H1 (cell line): Measurements from ENCODE around the gene ZDHHC22. TPM values are rescaled to one million over a fixed set of nuclear protein-coding genes. Genes with fewer than 3 reads are reported as not detected.
"Not testable (repeated sequence)": the region's sequence is repeated elsewhere in the genome, so short reads cannot be mapped to it uniquely, and the experiment has no call there.

Source experiments
- CTCF ChIA-PET: fragments of 300-600 bp; sonication (Branson Sonifier 250); formaldehyde crosslinking; loops from one replicate; lab custom pipeline; 2021; ENCODE audit not compliant: partially characterized antibody; lab: Charles Lee
- POLR2A ChIA-PET: fragments of 300-600 bp; sonication (Branson Sonifier 250); formaldehyde crosslinking; loops from one replicate; lab custom pipeline; 2021; ENCODE audit warnings: inconsistent platforms; ENCODE audit not compliant: partially characterized antibody; lab: Charles Lee
- DNase-seq, 2 experiments: peaks; one replicate each; pipeline versions ENCODE4 v3.0.0 to v3.0.0-alpha.2; 2010 to 2022; ENCODE audit warnings: low spot score in 2 of 2, low read depth in 1 of 2, mixed read lengths in 1 of 2
- FAIRE-seq: peaks from 2 replicates; lab custom pipeline; 2011; peaks lifted over from hg19 to GRCh38; lab: Jason Lieb, UNC
- H2AFZ ChIP-seq: 2 replicates; pipeline ENCODE4 v1.8.1; 2012; ENCODE audit warnings: low read length, inconsistent platforms
- H2AK5ac ChIP-seq: 2 replicates; pipeline ENCODE4 v1.6.1; 2013; ENCODE audit warnings: low read depth, low read length
- H2BK120ac ChIP-seq: replicated peaks from 2 replicates; pipeline ENCODE3; 2013; ENCODE audit warnings: low read depth, low read length, inconsistent platforms
- H2BK12ac ChIP-seq: 2 replicates; pipeline ENCODE4 v1.6.1; 2013; ENCODE audit warnings: low read depth, low read length
- H2BK15ac ChIP-seq: 2 replicates; pipeline ENCODE4 v1.6.1; 2013; ENCODE audit warnings: low read length
- H2BK20ac ChIP-seq: 2 replicates; pipeline ENCODE4 v1.6.1; 2013; ENCODE audit warnings: low read length
- H2BK5ac ChIP-seq: 2 replicates; pipeline ENCODE4 v1.6.1; 2013; ENCODE audit warnings: low read depth, low read length
- H3K14ac ChIP-seq: 2 replicates; pipeline ENCODE4 v1.6.1; 2013; ENCODE audit warnings: inconsistent platforms; ENCODE audit not compliant: insufficient read length
- H3K18ac ChIP-seq: 2 replicates; pipeline ENCODE4 v1.6.1; 2013; ENCODE audit warnings: low read length; ENCODE audit errors: extremely low read depth
- H3K23ac ChIP-seq: 2 replicates; pipeline ENCODE4 v1.6.1; 2013; ENCODE audit warnings: inconsistent platforms; ENCODE audit not compliant: insufficient read length
- H3K23me2 ChIP-seq: 2 replicates; pipeline ENCODE4 v1.6.1; 2013; ENCODE audit warnings: low read depth, low read length
- H3K27ac ChIP-seq: 2 replicates; pipeline ENCODE4 v1.6.1; 2011; ENCODE audit warnings: low read depth, low read length, inconsistent platforms
- H3K27me3 ChIP-seq, 4 experiments: replicated peaks in 1 of 4; 1 replicate in 1 of 4; 2 replicates in 3 of 4; pipeline versions ENCODE4 v1.6.1 to v1.8.1; 2011 to 2013; ENCODE audit warnings: low read length in 3 of 4, mild to moderate bottlenecking in 3 of 4, inconsistent platforms in 2 of 4, mixed read lengths in 2 of 4, moderate library complexity in 1 of 4; ENCODE audit not compliant: control insufficient read depth in 3 of 4, insufficient read depth in 3 of 4; ENCODE audit errors: extremely low read depth in 1 of 4
- H3K36me3 ChIP-seq, 4 experiments: 2 replicates each; pipeline versions ENCODE4 v1.6.1 to v1.8.1; 2011 to 2013; ENCODE audit warnings: mild to moderate bottlenecking in 4 of 4, low read length in 3 of 4, moderate library complexity in 2 of 4, control low read depth in 1 of 4, inconsistent platforms in 1 of 4; ENCODE audit not compliant: insufficient read depth in 4 of 4, control insufficient read depth in 2 of 4
- H3K4ac ChIP-seq: replicated peaks from 2 replicates; pipeline ENCODE3; 2013; ENCODE audit warnings: low read length, low read depth, mixed read lengths, inconsistent platforms; ENCODE audit not compliant: insufficient read length
- H3K4me1 ChIP-seq, 4 experiments: replicated peaks in 1 of 4; 1 replicate in 1 of 4; 2 replicates in 3 of 4; pipeline versions ENCODE4 v1.6.1 to v1.8.1; 2011 to 2013; ENCODE audit warnings: low read length in 3 of 4, inconsistent platforms in 2 of 4, mixed read lengths in 1 of 4; ENCODE audit not compliant: insufficient read depth in 4 of 4, control insufficient read depth in 3 of 4
- H3K4me2 ChIP-seq, 2 experiments: 2 replicates each; pipeline versions ENCODE4 v1.6.1 to v1.8.1; 2011 to 2013; ENCODE audit warnings: low read depth in 2 of 2, low read length in 2 of 2, control low read depth in 1 of 2, inconsistent platforms in 1 of 2, mild to moderate bottlenecking in 1 of 2; ENCODE audit not compliant: insufficient read depth in 1 of 2
- H3K4me3 ChIP-seq, 4 experiments: fragments of 200-600, 300-600 bp in 1 of 4; sonication (generic), shearing (Covaris generic), sonication (Bioruptor Twin) in 1 of 4; 2 replicates each; pipeline versions ENCODE4 v1.5.1 to v1.8.1; 2011 to 2016; ENCODE audit warnings: low read length in 4 of 4, low read depth in 3 of 4, control low read depth in 2 of 4, inconsistent platforms in 2 of 4, mild to moderate bottlenecking in 2 of 4, mixed read lengths in 1 of 4, moderate library complexity in 1 of 4; ENCODE audit not compliant: insufficient read depth in 2 of 4; ENCODE audit errors: extremely low read depth in 1 of 4
- H3K56ac ChIP-seq: replicated peaks from 2 replicates; pipeline ENCODE3; 2013; ENCODE audit warnings: low read depth, mild to moderate bottlenecking, mixed read lengths, low read length, inconsistent platforms; ENCODE audit not compliant: insufficient read length
- H3K79me1 ChIP-seq: 2 replicates; pipeline ENCODE4 v1.6.1; 2013; ENCODE audit warnings: low read depth, low read length, control low read depth
- H3K79me2 ChIP-seq, 2 experiments: 2 replicates each; pipeline versions ENCODE4 v1.6.1 to v1.8.1; 2012 to 2013; ENCODE audit warnings: low read length in 2 of 2, mild to moderate bottlenecking in 2 of 2, inconsistent platforms in 1 of 2; ENCODE audit not compliant: insufficient read depth in 2 of 2, control insufficient read depth in 1 of 2
- H3K9ac ChIP-seq, 4 experiments: replicated peaks in 1 of 4; 1 replicate in 1 of 4; 2 replicates in 3 of 4; pipeline versions ENCODE4 v1.6.1 to v1.8.1; 2011 to 2013; ENCODE audit warnings: low read depth in 3 of 4, low read length in 3 of 4, control low read depth in 2 of 4, mild to moderate bottlenecking in 2 of 4, moderate library complexity in 2 of 4, inconsistent platforms in 1 of 4; ENCODE audit errors: extremely low read depth in 1 of 4
- H3K9me3 ChIP-seq, 2 experiments: 2 replicates each; pipeline versions ENCODE4 v1.6.1 to v1.8.1; 2012 to 2013; ENCODE audit warnings: mild to moderate bottlenecking in 2 of 2, moderate library complexity in 2 of 2, control low read depth in 1 of 2, inconsistent platforms in 1 of 2, low read depth in 1 of 2, low read length in 1 of 2, mixed read lengths in 1 of 2; ENCODE audit not compliant: insufficient read depth in 2 of 2
- H4K20me1 ChIP-seq, 2 experiments: replicated peaks in 1 of 2; 2 replicates each; pipeline versions ENCODE3 to v1.8.1; 2011 to 2013; ENCODE audit warnings: inconsistent platforms in 2 of 2, low read length in 2 of 2, mild to moderate bottlenecking in 1 of 2; ENCODE audit not compliant: insufficient read depth in 2 of 2, control insufficient read depth in 1 of 2
- H4K5ac ChIP-seq: 2 replicates; pipeline ENCODE4 v1.6.1; 2013; ENCODE audit warnings: low read length, low read depth, mixed read lengths, inconsistent platforms; ENCODE audit not compliant: insufficient read length
- H4K8ac ChIP-seq: 2 replicates; pipeline ENCODE4 v1.8.0; 2013; ENCODE audit warnings: mild to moderate bottlenecking, moderate library complexity, low read length, inconsistent platforms; ENCODE audit not compliant: insufficient read depth; ENCODE audit errors: extremely low read depth
- H4K91ac ChIP-seq: replicated peaks from 2 replicates; pipeline ENCODE3; 2013; ENCODE audit warnings: low read length, mixed read lengths, inconsistent platforms; ENCODE audit not compliant: insufficient read length
- WGBS, 2 experiments: shearing (Covaris generic) in 1 of 2; methylation state at CpG; one replicate each; pipeline versions ENCODE4 v1.1.6 to v1.1.7; 2013 to 2015; ENCODE audit warnings: low lambda C conversion rate in 2 of 2, mixed read lengths in 2 of 2, inconsistent platforms in 1 of 2, low coverage in 1 of 2, missing lambda C conversion rate in 1 of 2; ENCODE audit not compliant: insufficient replicate concordance in 2 of 2, insufficient coverage in 1 of 2, insufficient read length in 1 of 2; ENCODE audit errors: extremely low coverage in 1 of 2, missing lambda C conversion rate in 1 of 2; 5-methylcytosine and 5-hydroxymethylcytosine counted together
- polyA plus RNA-seq, 7 experiments: library from polyadenylated mRNA; depleted of rRNA in 3 of 7; stranded (reverse) in 5 of 7; unstranded in 2 of 7; fragments of >200 nt in 5 of 7; fragments of 200-250 nt in 2 of 7; gene quantifications; 1 replicate in 5 of 7; 2 replicates in 1 of 7; 4 replicates in 1 of 7; pipeline versions ENCODE4 v1.2.1 to v1.2.3, GENCODE V29; 2011 to 2013; ENCODE audit warnings: missing spikeins in 2 of 7, mixed read lengths in 2 of 7
- total RNA-seq: library from RNA; stranded (reverse); fragmentation: NEBNext Ultra II Directional; extraction: Animal tissue kit (Norgen Biotek cat#: 25700); gene quantifications from 2 replicates; pipeline ENCODE4 v1.2.1, GENCODE V29; 2021

ZDHHC22 gene
- total and polyA plus RNA-seq, 2 of the 8 experiments (the other 6 are each of a cell fraction or from before 2014, with no cell fraction given), result 23.8 to 55.2 TPM

- H2BK15ac ChIP-seq, POLR2A ChIA-PET, FAIRE-seq, H2AK5ac ChIP-seq, H2BK12ac ChIP-seq, H2BK120ac ChIP-seq, H2AFZ ChIP-seq, H4K91ac ChIP-seq, DNase-seq, H3K23ac ChIP-seq, H3K23me2 ChIP-seq, H3K9ac ChIP-seq, H3K4me2 ChIP-seq, H3K14ac ChIP-seq, H4K5ac ChIP-seq, H3K9me3 ChIP-seq, H3K4me3 ChIP-seq, H2BK5ac ChIP-seq, H3K79me1 ChIP-seq, H3K4ac ChIP-seq, H3K36me3 ChIP-seq, H3K18ac ChIP-seq, H3K27ac ChIP-seq, H3K79me2 ChIP-seq, H4K8ac ChIP-seq, H2BK20ac ChIP-seq, H3K56ac ChIP-seq, H3K4me1 ChIP-seq, H4K20me1 ChIP-seq, H3K27me3 ChIP-seq: not testable (repeated sequence)
- CTCF ChIA-PET, result interaction anchor here (1.8 to 3.1 kb wide), 3 partner anchors 14 to 22 kb away, joined by 5 to 18 read pairs (median 6); no protein-coding TSS in a partner anchor
- 91% methylated on average over 8 of the region's 9 CpGs; no CpG with 5 or more reads in 1 of the 2 experiments for whole genome bisulfite sequencing, 2 experiments
Observed at GRCh38 chr14:77173911-77174617, 32.5 kb upstream of the ZDHHC22 start.
